Keratinocyte (primary cell): ENCODE results near the gene ALDH1L1.

ENCODE experiments used
- CTCF ChIP-seq, 3 experiments: IDR thresholded peaks in 1 of 3; conservative IDR thresholded peaks in 1 of 3; optimal IDR thresholded peaks in 1 of 3; 2 replicates in 2 of 3; 3 replicates in 1 of 3; pipeline versions ENCODE3 to v1.5.1; 2011; ENCODE audit warnings: low read length in 3 of 3, mild to moderate bottlenecking in 3 of 3, moderate library complexity in 2 of 3, control low read depth in 1 of 3, inconsistent platforms in 1 of 3; ENCODE audit not compliant: insufficient read depth in 2 of 3; ENCODE audit errors: extremely low read depth in 1 of 3
- EZH2 ChIP-seq: IDR thresholded peaks from one replicate; pipeline ENCODE4 v1.6.1; 2012; ENCODE audit warnings: inconsistent platforms, mild to moderate bottlenecking, low read length, moderate library complexity

GRCh38 chr3:126085841-126086240 lies 94.5 kb downstream of the ALDH1L1 start:
- TF ChIP-seq CTCF (optimal IDR thresholded peaks at IDR 0.05 in 1 of 3, IDR thresholded peaks at IDR 0.05 in 1 of 3, conservative IDR thresholded peaks at IDR 0.05 in 1 of 3; ENCODE audit: extremely low read depth in 1 of 3, insufficient read depth in 2 of 3, low read length in 3 of 3) (no peak), EZH2 (no peak)
